Heart right ventricle (tissue), 16 donors: ENCODE data around the gene RNF34. TPM values are rescaled to one million over a fixed set of nuclear protein-coding genes. Genes with fewer than 3 reads are reported as not detected.

Experiments
- ATAC-seq, 8 donors: fragments of 200-7000 bp; cut with Tn5 transposase; one replicate each; pipeline ENCODE4 v1.9.1; 2020; ENCODE audit warnings: mild to moderate bottlenecking in 8 of 8, moderate library complexity in 8 of 8, moderate number of reproducible peaks in 1 of 8
- DNase-seq, 2 donors: peaks; one replicate each; pipeline ENCODE4 v3.0.0-alpha.2; 2020
- H3K27ac ChIP-seq, 10 donors: fragments of 200-600 bp; sonication (generic) in 2 of 10; one replicate each; pipeline versions ENCODE4 v1.5.0 to v1.8.0; 2020 to 2022; ENCODE audit warnings: mild to moderate bottlenecking in 3 of 10
- H3K27me3 ChIP-seq, 7 donors: fragments of 200-600 bp; one replicate each; pipeline ENCODE4 v1.8.0; 2021 to 2022; ENCODE audit warnings: mild to moderate bottlenecking in 2 of 7
- H3K36me3 ChIP-seq, 9 donors: fragments of 200-600 bp; sonication (generic) in 1 of 9; one replicate each; pipeline versions ENCODE4 v1.5.0 to v1.8.0; 2020 to 2022; ENCODE audit warnings: mild to moderate bottlenecking in 2 of 9
- H3K4me1 ChIP-seq, 9 donors: fragments of 200-600 bp; sonication (generic) in 1 of 9; one replicate each; pipeline versions ENCODE4 v1.5.0 to v1.8.0; 2020 to 2022; ENCODE audit warnings: mild to moderate bottlenecking in 4 of 9
- H3K4me3 ChIP-seq, 10 donors: fragments of 200-600 bp; sonication (generic) in 2 of 10; one replicate each; pipeline versions ENCODE4 v1.5.0 to v1.8.0; 2020 to 2022; ENCODE audit warnings: mild to moderate bottlenecking in 7 of 10, moderate library complexity in 2 of 10
- H3K9me3 ChIP-seq, 11 donors: fragments of 200-600 bp in 10 of 11; sonication (generic) in 2 of 11; one replicate each; pipeline versions ENCODE4 v1.5.0 to v1.8.0; 2013 to 2022; ENCODE audit warnings: mild to moderate bottlenecking in 2 of 11, control low read depth in 1 of 11, moderate library complexity in 1 of 11
- WGBS, 2 donors: extraction: QIAGEN DNeasy Blood & Tissue Kit; methylation state at CpG; one replicate each; pipeline ENCODE4 v1.1.7; 2013; ENCODE audit warnings: inconsistent platforms in 1 of 2; 5-methylcytosine and 5-hydroxymethylcytosine counted together
- intact Hi-C, 10 donors: fragments of 100-400 bp; cut with DNase I; formaldehyde crosslinking; loops; one replicate each; pipeline versions ENCODE4 v1.11.1 to v1.14.2; 2022
- polyA plus RNA-seq, 2 donors: library from polyadenylated mRNA; stranded (reverse); fragments of 200-250 nt; gene quantifications; one replicate each; pipeline ENCODE4 v1.2.3, GENCODE V29; 2013
- total RNA-seq, 10 donors: library from RNA; stranded (reverse); fragmentation: NEBNext Ultra II Directional in 3 of 10; extraction: Animal tissue kit (Norgen Biotek cat#: 25700) in 3 of 10; gene quantifications; one replicate each; pipeline versions ENCODE4 v1.2.1 to v1.2.4, GENCODE V29; 2021 to 2023
- TF ChIP-seq, protein P1 (sequence below), 9 donors: fragments of 200-600 bp; sonication (generic) in 2 of 9; IDR thresholded peaks; one replicate each; pipeline versions ENCODE4 v1.5.0 to v1.8.0; 2021 to 2022; ENCODE audit warnings: antibody characterized with exemption in 9 of 9, mild to moderate bottlenecking in 5 of 9, moderate library complexity in 1 of 9
- donor health status: Arrhythmogenic right ventricular cardiomyopathy.
- donor health status: ischemic (EF 13 %, LVEDD 7.1; RV severe dilation, severe dysfunction).
- donor health status: healthy with polysubstance abuse.
- donor health status: DM: no; HTN: yes; CAD: no.
- donor health status: DM: no; HTN: no; CAD: no.
- donor health status: ischemic (EF 25% LVEDD 6.9; RV normal size, moderate dysfunction).
- donor health status: ischemic (EF 25% LVEDD 5.7; RV mildly dilated, moderate dysfunction).
- donor health status: healthy.
- donor health status: DM: yes; HTN: yes; CAD: no.
- donor health status: Ischemic cardiomyopathy.
- donor health status: ischemic (EF 35%, LVEDD 5.7; RV mildly dilated, moderate dysfunction).
- donor health status: nonischemic (EF 11% LVEDD 7.7; RV severe dilation, severe dysfunction).
- donor health status: DM: yes; HTN: yes; CAD: no.
- donor health status: PGD.
- donor health status: ischemic (EF 29% LVEDD 5.4; RV normal size, mild dysfunction).
- donor health status: nonischemic (EF 23%, LVEDD 6.1; RV moderate dilation, normal function).

The RNF34 gene
- total and polyA plus RNA-seq, 12 donors, result 18.9 to 37.9 (median 23.9) TPM

DNA sequence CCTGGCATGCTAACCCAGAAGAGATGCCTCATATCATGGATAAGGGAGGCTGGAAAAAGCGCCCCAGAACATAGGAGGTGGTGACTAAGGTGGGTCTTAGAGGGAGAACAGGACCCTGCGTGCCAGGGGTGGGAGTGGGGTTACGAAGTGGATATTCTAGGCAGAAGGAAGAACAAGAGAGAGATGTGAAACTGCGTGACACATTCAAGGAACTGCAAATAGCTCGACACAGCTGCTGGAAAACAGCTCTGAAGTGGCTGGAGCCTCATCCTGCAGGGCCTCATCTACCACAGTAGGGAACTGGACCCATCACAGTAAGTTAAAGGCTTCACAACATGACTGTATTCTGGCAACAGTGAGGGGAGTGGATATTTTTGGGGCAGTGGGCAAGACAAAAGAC lies 61.1 kb downstream of the RNF34 start:
- peak in 5 of 8 donors; percentile 6 to 64 (median 29) for ATAC-seq

DNA sequence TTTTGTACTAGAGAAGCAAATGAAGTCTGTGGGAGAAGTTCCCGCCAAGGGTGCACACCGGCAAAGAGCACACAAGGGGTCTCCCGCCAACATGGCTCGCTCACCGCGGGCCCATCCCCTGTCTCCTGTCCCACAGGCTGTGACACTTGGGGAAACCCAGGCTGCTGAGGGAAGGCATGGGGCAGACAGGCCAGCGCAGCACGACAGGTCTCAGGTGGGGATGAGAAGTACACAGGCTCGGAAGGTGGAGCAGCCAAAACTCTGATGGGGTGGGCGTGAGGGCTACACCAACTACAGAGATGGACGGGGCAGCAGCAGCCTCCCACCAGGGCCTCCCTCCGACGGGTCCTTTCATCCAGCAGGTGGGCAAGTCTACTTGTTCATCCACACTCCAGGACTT lies 64.4 kb downstream of the RNF34 start:
- Histone ChIP-seq H3K36me3 (peaks cover 0 to 6% (median 0%) of the 10 kb centered on the region in 9 donors), H3K4me1 (peaks cover 5 to 32% (median 17%) of the 10 kb centered on the region in 9 donors), H3K27ac (no peak overlapping the region), H3K9me3 (no peaks in the 10 kb centered on the region), H3K27me3 (no peaks in the 10 kb centered on the region), H3K4me3 (no peak overlapping the region)
- intact Hi-C loops, result no loop called here
- DNase-seq, result no peak
- 96 to 98% methylated on average over 13 of the region's 13 CpGs for WGBS, 2 donors
- ATAC-seq, result no peak
- TF ChIP-seq, protein P1, sequence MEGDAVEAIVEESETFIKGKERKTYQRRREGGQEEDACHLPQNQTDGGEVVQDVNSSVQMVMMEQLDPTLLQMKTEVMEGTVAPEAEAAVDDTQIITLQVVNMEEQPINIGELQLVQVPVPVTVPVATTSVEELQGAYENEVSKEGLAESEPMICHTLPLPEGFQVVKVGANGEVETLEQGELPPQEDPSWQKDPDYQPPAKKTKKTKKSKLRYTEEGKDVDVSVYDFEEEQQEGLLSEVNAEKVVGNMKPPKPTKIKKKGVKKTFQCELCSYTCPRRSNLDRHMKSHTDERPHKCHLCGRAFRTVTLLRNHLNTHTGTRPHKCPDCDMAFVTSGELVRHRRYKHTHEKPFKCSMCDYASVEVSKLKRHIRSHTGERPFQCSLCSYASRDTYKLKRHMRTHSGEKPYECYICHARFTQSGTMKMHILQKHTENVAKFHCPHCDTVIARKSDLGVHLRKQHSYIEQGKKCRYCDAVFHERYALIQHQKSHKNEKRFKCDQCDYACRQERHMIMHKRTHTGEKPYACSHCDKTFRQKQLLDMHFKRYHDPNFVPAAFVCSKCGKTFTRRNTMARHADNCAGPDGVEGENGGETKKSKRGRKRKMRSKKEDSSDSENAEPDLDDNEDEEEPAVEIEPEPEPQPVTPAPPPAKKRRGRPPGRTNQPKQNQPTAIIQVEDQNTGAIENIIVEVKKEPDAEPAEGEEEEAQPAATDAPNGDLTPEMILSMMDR (IDR thresholded peaks at IDR 0.05), result no peak

More for the DNA sequence above, 61.1 kb downstream of the RNF34 start:
- Histone ChIP-seq H3K9me3 (no peaks in the 10 kb centered on the region), H3K27me3 (no peaks in the 10 kb centered on the region), H3K27ac (peak overlapping the region in 1 of 10 donors; percentile 14), H3K4me1 (peaks cover 0 to 27% (median 10%) of the 10 kb centered on the region in 9 donors), H3K36me3 (peaks cover 0 to 6% (median 0%) of the 10 kb centered on the region in 9 donors), H3K4me3 (no peak overlapping the region)
- WGBS, 2 donors, result 87 to 94% methylated on average over 5 of the region's 5 CpGs
- no peak for DNase-seq
- TF ChIP-seq, protein P1 (IDR thresholded peaks at IDR 0.05), result no peak
- intact Hi-C loops, result no loop called here

DNA sequence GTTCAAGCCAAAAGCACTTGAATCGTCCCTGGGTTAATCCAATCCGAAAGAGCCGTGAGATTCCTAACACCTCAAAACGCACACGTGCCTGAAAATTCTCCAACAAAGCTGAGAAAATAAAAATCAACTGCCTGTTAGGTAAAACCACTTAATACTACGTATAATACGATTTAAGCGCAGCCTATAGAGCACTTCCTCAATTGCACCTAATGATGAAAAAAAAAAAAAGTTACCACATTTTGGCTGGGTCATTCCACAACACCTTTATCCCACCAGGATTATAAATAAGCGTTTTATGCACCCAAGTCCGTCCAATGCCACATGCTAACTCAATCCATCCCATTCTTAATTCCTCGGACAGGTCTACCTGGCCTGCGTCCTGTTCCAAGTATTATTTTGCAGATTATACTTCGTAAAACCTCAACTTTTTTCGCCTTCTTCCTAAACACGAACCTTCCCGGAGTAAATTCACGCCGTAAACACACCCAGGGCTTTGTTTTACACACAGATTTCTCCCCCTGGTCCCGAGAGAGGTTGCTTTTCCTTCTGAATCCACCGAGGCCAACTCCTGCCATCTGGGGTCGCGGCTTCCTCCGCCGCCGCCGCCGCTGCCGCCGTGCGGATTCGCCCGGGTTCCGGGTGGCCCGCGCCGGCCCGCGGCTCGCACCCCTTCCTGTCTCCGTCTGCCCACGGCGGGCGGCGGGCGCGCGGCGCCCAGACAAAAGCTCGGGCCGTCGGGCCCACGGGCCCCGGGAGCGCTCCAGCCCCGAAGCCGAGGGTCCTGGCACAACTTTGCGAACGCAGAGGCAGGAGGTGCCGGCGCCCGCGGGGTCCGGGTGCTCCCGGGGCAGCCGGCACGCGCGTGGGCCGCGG lies 66.2 kb downstream of the RNF34 start:
- TF ChIP-seq, protein P1 (IDR thresholded peaks at IDR 0.05), result no peak
- peaks cover 0 to 6% (median 0%) of the 10 kb centered on the region in 9 donors for H3K36me3 ChIP-seq
- DNase-seq (peak in 1 of 2 donors; percentile 44), ATAC-seq (no peak)
- peaks cover 5 to 35% (median 17%) of the 10 kb centered on the region in 9 donors for H3K4me1 ChIP-seq
- intact Hi-C loops, result no loop called here
- WGBS, 2 donors, result 14 to 16% methylated on average over 65 to 70 of the region's 70 CpGs
- H3K9me3 ChIP-seq, result no peaks in the 10 kb centered on the region
- peak overlapping the region; percentile 7 to 69 (median 61) for H3K4me3 ChIP-seq
- no peaks in the 10 kb centered on the region for H3K27me3 ChIP-seq
- peak overlapping the region in 4 of 10 donors; percentile 43 to 66 (median 50) for H3K27ac ChIP-seq

DNA sequence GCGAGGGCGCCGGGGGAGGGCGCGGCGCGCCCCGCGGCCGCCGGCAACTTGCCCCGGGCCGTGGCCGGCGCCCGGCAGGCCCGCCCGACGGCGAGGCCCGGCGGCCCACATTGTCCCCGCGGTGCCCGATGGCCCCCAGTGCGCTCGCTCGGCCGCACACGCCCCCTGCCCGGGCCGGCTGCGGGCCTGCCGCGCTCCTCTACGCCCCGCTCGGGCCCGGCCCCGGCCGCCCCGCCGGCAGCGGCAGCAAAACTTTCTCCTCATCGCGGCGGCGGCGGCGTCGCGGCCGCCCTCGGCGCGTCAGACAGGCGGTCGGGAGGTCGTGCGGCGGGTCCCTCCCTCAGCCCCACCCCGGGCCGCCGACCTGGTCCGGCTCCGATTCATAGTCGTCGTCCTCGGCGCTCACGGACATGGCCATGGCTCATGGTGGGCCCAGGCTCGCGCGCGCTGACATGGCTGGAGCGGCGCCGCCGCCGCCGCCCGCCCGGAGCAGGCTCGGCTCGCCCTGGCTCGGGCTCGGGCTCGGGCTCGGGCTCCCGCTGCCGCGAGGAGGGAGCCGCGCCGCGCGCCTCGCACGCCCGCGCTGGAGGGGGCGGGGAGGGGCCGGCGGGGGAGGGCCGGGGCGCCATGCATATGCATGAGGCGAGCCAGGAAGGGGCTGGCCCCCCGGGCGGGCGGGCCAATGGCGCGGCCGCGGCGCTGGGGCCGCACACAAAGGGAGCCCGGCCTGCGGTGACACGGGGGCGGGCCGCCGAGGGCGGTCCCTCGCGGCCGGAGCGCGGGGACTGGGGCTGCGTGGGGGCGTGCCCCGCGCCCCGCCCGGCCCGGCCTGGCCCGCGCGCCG lies 67.1 kb downstream of the RNF34 start:
- peaks cover 5 to 29% (median 17%) of the 10 kb centered on the region in 9 donors for H3K4me1 ChIP-seq
- intact Hi-C loops, result no loop called here
- H3K27ac ChIP-seq, result peak overlapping the region in 9 of 10 donors; percentile 22 to 93 (median 80)
- DNase-seq (peak; percentile 88 to 93), ATAC-seq (peak; percentile 92 to 97 (median 96))
- peak overlapping the region in 9 of 10 donors; percentile 52 to 73 (median 63) for H3K4me3 ChIP-seq
- no peaks in the 10 kb centered on the region for H3K9me3 ChIP-seq
- 1% methylated on average over 83 to 137 of the region's 139 CpGs for WGBS, 2 donors
- no peaks in the 10 kb centered on the region for H3K27me3 ChIP-seq
- H3K36me3 ChIP-seq, result peaks cover 0 to 6% (median 0%) of the 10 kb centered on the region in 9 donors
- TF ChIP-seq, protein P1 (IDR thresholded peaks at IDR 0.05), result no peak
